Astrocyte of the cerebellum (primary cell): ENCODE data around the gene ASMTL.

ENCODE experiments used
- DNase-seq: peaks from one replicate; pipeline ENCODE4 v3.0.0-alpha.2; 2011; ENCODE audit warnings: low read depth
- H3K4me3 ChIP-seq: 2 replicates; pipeline ENCODE4 v1.5.1; 2011; ENCODE audit warnings: mild to moderate bottlenecking, low read depth, low read length, moderate library complexity
- CTCF ChIP-seq: IDR thresholded peaks from 2 replicates; pipeline ENCODE4 v1.5.1; 2012; ENCODE audit warnings: low read length, low read depth, moderate library complexity, mild to moderate bottlenecking; ENCODE audit errors: missing control alignments
- in situ Hi-C: cut with HindIII; loops from 2 replicates; pipeline ENCODE4 v1.10.0; 2017; ENCODE audit warnings: low sequenced_read_pairs

ASMTL gene

GRCh38 chrX:1472975-1473374, 20.3 kb upstream of the ASMTL start:
- TF ChIP-seq CTCF = no peak
- no peak for DNase-seq
- no peak overlapping the region for H3K4me3 ChIP-seq
- in situ Hi-C loops = no loop called here

GRCh38 chrX:1468250-1468772, 15.6 kb upstream of the ASMTL start:
- in situ Hi-C loops = no loop called here
- TF ChIP-seq CTCF = no peak
- no peak for DNase-seq
- H3K4me3 ChIP-seq = no peak overlapping the region

GRCh38 chrX:1466971-1467561, 14.4 kb upstream of the ASMTL start:
- no peak for DNase-seq
- H3K4me3 ChIP-seq = no peak overlapping the region
- in situ Hi-C loops = no loop called here
- no peak for TF ChIP-seq CTCF

- no peak overlapping the region for H3K4me3 ChIP-seq
- no peak for TF ChIP-seq CTCF
- no peak for DNase-seq
- in situ Hi-C loops = no loop called here
Observed at GRCh38 chrX:1466232-1466661, 13.5 kb upstream of the ASMTL start.

GRCh38 chrX:1465286-1466231, 12.8 kb upstream of the ASMTL start:
- no peak for DNase-seq
- in situ Hi-C loops = no loop called here
- no peak for TF ChIP-seq CTCF
- H3K4me3 ChIP-seq = no peak overlapping the region

GRCh38 chrX:1464971-1465285, 12.2 kb upstream of the ASMTL start:
- in situ Hi-C loops = no loop called here
- no peak for TF ChIP-seq CTCF
- H3K4me3 ChIP-seq = no peak overlapping the region
- DNase-seq = no peak
